Loucy (cell line): ENCODE results near the gene FBP2.

Experiments
- CTCF ChIP-seq: fragments of 200-600 bp; sonication (generic); conservative IDR thresholded peaks from 2 replicates; pipeline ENCODE4 v1.5.1; 2014; ENCODE audit warnings: mild to moderate bottlenecking, antibody characterized with exemption, low read length
- EZH2phosphoT487 ChIP-seq: fragments of 200-600 bp; IDR thresholded peaks from 2 replicates; pipeline ENCODE4 v1.6.1; 2018; ENCODE audit warnings: antibody characterized with exemption, mild to moderate bottlenecking, moderate library complexity, borderline replicate concordance

GRCh38 chr9:94613003-94613402 lies 19.4 kb upstream of the FBP2 start:
- TF ChIP-seq CTCF (0 out of 2 replicates have a peak, but pooled peaks have one; percentile 29), EZH2phosphoT487 (no peak)
